Measurements from ENCODE around the gene NLE1. TPM values are rescaled to one million over a fixed set of nuclear protein-coding genes. Genes with fewer than 3 reads are reported as not detected.

The NLE1 gene
- total and polyA plus RNA-seq, 2 of the 8 experiments (the other 6 are each of a cell fraction or from before 2014, with no cell fraction given): 50.4 to 51.5 TPM

DNA sequence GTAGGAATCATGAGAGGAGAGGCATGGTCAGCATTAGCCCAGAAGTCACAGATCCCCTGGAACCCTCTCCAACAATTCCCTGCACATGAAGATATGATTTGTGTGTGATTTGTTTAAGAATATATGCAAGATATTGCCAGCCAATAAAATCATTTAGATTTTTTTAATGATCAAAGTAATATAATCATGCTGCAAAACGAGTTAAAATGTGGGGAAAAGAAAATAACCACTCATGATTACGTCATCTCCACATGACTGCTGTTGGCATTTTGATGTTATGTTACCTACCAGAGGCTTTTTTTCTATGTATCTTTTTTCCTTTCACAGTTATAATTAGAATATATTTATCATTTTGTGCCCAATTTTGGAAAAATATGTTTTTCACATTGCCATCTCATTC, 29.7 kb upstream of the NLE1 start:
- TF ChIP-seq TBP (IDR thresholded peaks at IDR 0.05; ENCODE audit: low read depth, low read length) (no peak), PHF8 (conservative IDR thresholded peaks at IDR 0.05; ENCODE audit: low read depth, low read length) (no peak), RAD21 (IDR thresholded peaks at IDR 0.05 in 1 of 2, conservative IDR thresholded peaks at IDR 0.05 in 1 of 2; ENCODE audit: low read depth in 2 of 2, low read length in 2 of 2) (no peak)
- no peak overlapping the region for H3K18ac ChIP-seq (ENCODE audit: extremely low read depth, low read length)
- H4K5ac ChIP-seq (ENCODE audit: insufficient read length, low read depth, low read length): no peak overlapping the region
- H3K4me3 ChIP-seq (ENCODE audit: extremely low read depth in 1 of 4, insufficient read depth in 2 of 4, low read depth in 3 of 4, low read length in 4 of 4): no peak overlapping the region
- no peak overlapping the region for H2AFZ ChIP-seq (ENCODE audit: low read length)
- no peak overlapping the region for H2BK5ac ChIP-seq (ENCODE audit: low read depth, low read length)
- no peak overlapping the region for H2BK12ac ChIP-seq (ENCODE audit: low read depth, low read length)
- H3K9me3 ChIP-seq (ENCODE audit: insufficient read depth in 2 of 2, low read depth in 1 of 2, low read length in 1 of 2): no peaks in the 10 kb centered on the region
- no peaks in the 10 kb centered on the region for H4K20me1 ChIP-seq (replicated peaks in 1 of 2; ENCODE audit: control insufficient read depth in 1 of 2, insufficient read depth in 2 of 2, low read length in 2 of 2)
- no peak overlapping the region for H2BK20ac ChIP-seq (ENCODE audit: low read length)
- H3K27me3 ChIP-seq (replicated peaks in 1 of 4; ENCODE audit: control insufficient read depth in 3 of 4, extremely low read depth in 1 of 4, insufficient read depth in 3 of 4, low read length in 3 of 4): no peaks in the 10 kb centered on the region; a peak in 1 of 7 replicates
- no peak overlapping the region for H3K23ac ChIP-seq (ENCODE audit: insufficient read length)
- H3K79me2 ChIP-seq (ENCODE audit: control insufficient read depth in 1 of 2, insufficient read depth in 2 of 2, low read length in 2 of 2): no peaks in the 10 kb centered on the region
- no peaks in the 10 kb centered on the region for H3K36me3 ChIP-seq (ENCODE audit: control insufficient read depth in 2 of 4, insufficient read depth in 4 of 4, low read length in 3 of 4)
- no peaks in the 10 kb centered on the region for H3K79me1 ChIP-seq (ENCODE audit: low read depth, low read length)
- no peak overlapping the region for H2BK15ac ChIP-seq (ENCODE audit: low read length)
- 83% methylated on average over 2 of the region's 2 CpGs; no CpG with 5 or more reads in 1 of the 2 experiments for WGBS, 2 experiments (ENCODE audit: extremely low coverage in 1 of 2, insufficient coverage in 1 of 2, insufficient read length in 1 of 2, insufficient replicate concordance in 2 of 2, low coverage in 1 of 2, low lambda C conversion rate in 2 of 2, missing lambda C conversion rate in 1 of 2)
- H4K8ac ChIP-seq (ENCODE audit: extremely low read depth, insufficient read depth, low read length): no peak overlapping the region
- no peak overlapping the region for H3K27ac ChIP-seq (ENCODE audit: low read depth, low read length)
- H3K14ac ChIP-seq (ENCODE audit: insufficient read length): no peak overlapping the region
- DNase-seq (ENCODE audit: low read depth in 1 of 2, low spot score in 2 of 2) (no peak), FAIRE-seq (no peak)
- no peak overlapping the region for H3K9ac ChIP-seq (replicated peaks in 1 of 4; ENCODE audit: extremely low read depth in 1 of 4, low read depth in 3 of 4, low read length in 3 of 4)
- no peaks in the 10 kb centered on the region; a peak in 1 of 7 replicates for H3K4me1 ChIP-seq (replicated peaks in 1 of 4; ENCODE audit: control insufficient read depth in 3 of 4, insufficient read depth in 4 of 4, low read length in 3 of 4)
- ChIA-PET CTCF (ENCODE audit: partially characterized antibody) (interaction anchor here (0.8 to 1.7 kb wide), 8 partner anchors 14 to 378 kb away, joined by 3 to 10 read pairs (median 3); no protein-coding TSS in a partner anchor), POLR2A (ENCODE audit: partially characterized antibody) (no interaction called here)
- no peak overlapping the region for H2AK5ac ChIP-seq (ENCODE audit: low read depth, low read length)
- no peak overlapping the region for H3K56ac ChIP-seq (replicated peaks; ENCODE audit: insufficient read length, low read depth, low read length)
- H3K4ac ChIP-seq (replicated peaks; ENCODE audit: insufficient read length, low read depth, low read length): no peak overlapping the region
- H2BK120ac ChIP-seq (replicated peaks; ENCODE audit: low read depth, low read length): no peak overlapping the region
- no peaks in the 10 kb centered on the region; the same call in 1 of the 2 replicates for H3K23me2 ChIP-seq (ENCODE audit: low read depth, low read length)
- no peak overlapping the region for H4K91ac ChIP-seq (replicated peaks; ENCODE audit: insufficient read length, low read length)
- no peak overlapping the region for H3K4me2 ChIP-seq (ENCODE audit: insufficient read depth in 1 of 2, low read depth in 2 of 2, low read length in 2 of 2)
